Measurements from ENCODE around the gene FAM3A. TPM values are rescaled to one million over a fixed set of nuclear protein-coding genes. Genes with fewer than 3 reads are reported as not detected.

Gene FAM3A
- total and polyA plus RNA-seq, 9 of the 15 experiments (the other 6 are each of a cell fraction or from before 2014, with no cell fraction given), result 0.75 to 70.6 (median 27.0) TPM

DNA sequence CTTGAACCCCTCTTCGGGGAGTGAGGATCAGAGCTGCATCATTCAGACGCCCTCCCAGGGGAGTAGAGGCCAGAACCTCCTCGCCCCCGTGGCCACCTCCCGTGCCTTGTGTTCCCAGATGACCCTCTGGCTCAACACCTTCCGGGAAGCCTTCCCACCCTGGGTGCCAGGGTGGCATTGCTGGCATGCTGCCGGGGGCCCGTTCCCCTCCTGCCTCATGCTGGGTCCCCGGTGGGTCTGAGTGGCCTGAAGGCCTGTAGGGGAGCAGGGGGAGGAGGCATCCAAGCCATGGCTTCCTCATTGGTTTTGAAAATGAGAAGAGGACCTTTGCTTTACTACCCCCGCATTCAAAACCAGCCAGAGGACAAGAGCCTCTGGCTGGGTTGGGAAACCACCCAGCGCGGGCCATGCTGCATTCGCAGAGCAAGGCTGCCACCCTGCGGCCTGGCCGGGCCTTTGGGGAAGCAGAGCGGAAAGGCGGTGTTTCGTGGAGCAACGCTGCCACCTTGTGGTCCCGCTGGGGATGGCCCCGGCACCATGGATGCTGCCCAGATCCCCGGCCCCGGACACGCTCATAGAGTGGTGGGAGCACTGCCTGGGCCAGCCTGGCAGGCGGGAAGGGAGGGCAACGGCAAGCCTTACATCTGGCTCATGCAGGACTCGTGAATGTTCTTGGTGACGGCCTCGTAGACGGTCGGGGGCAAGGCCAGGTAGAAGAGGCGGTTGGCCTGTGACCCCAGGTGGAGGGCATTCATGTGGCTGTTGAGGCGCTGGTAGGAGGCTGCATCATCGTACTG lies 18.7 kb upstream of the FAM3A start (continued):
- peak; percentile 85 for TF ChIP-seq MYC (IDR thresholded peaks at IDR 0.05; ENCODE audit: low read depth, low read length)
- TF ChIP-seq MYC (CRISPR knock-in tag; IDR thresholded peaks at IDR 0.05; ENCODE audit: borderline replicate concordance, low read depth), result no peak
- no peak for TF ChIP-seq TGIF2 (CRISPR knock-in tag; IDR thresholded peaks at IDR 0.05)
- TF ChIP-seq POLR2A (conservative IDR thresholded peaks at IDR 0.05), result peak; percentile 13; the same call in 1 of the 2 replicates
- peak; percentile 85 for TF ChIP-seq ZNF263 (CRISPR knock-in tag; IDR thresholded peaks at IDR 0.05; ENCODE audit: borderline replicate concordance)
- TF ChIP-seq ZBTB9 (CRISPR knock-in tag; IDR thresholded peaks at IDR 0.05), result no peak
- peak; percentile 60 for TF ChIP-seq RBFOX2 (IDR thresholded peaks at IDR 0.05; ENCODE audit: low read depth, low read length)
- TF ChIP-seq KAT7 (CRISPR knock-in tag; IDR thresholded peaks at IDR 0.05; ENCODE audit: borderline replicate concordance), result 0 out of 2 replicates have a peak, but pooled peaks have one; percentile 46
- TF ChIP-seq ETV5 (CRISPR knock-in tag; IDR thresholded peaks at IDR 0.05; ENCODE audit: low read depth), result peak; percentile 67
- TF ChIP-seq SMC3 (conservative IDR thresholded peaks at IDR 0.05; ENCODE audit: insufficient read depth, low read depth, low read length), result peak; percentile 98
- peak; percentile 73 for TF ChIP-seq MYNN (IDR thresholded peaks at IDR 0.05)
- TF ChIP-seq MYNN (CRISPR knock-in tag; IDR thresholded peaks at IDR 0.05), result no peak
- TF ChIP-seq SMAD4 (CRISPR knock-in tag; conservative IDR thresholded peaks at IDR 0.05), result no peak
- peak; percentile 51; the same call in 1 of the 2 replicates for TF ChIP-seq ESRRA (IDR thresholded peaks at IDR 0.05; ENCODE audit: borderline replicate concordance, low read depth)
- TF ChIP-seq HCFC1 (IDR thresholded peaks at IDR 0.05; ENCODE audit: low read depth, low read length), result peak; percentile 46; the same call in 1 of the 2 replicates
- TF ChIP-seq RCOR1 (IDR thresholded peaks at IDR 0.05; ENCODE audit: borderline replicate concordance in 1 of 2, low read depth in 2 of 2, low read length in 2 of 2), result peak; percentile 32 to 37; a peak in 2 of 4 replicates
- TF ChIP-seq MXD1 (CRISPR knock-in tag; IDR thresholded peaks at IDR 0.05; ENCODE audit: borderline replicate concordance, poor library complexity, severe bottlenecking), result no peak
- TF ChIP-seq JUND (IDR thresholded peaks at IDR 0.05; ENCODE audit: borderline replicate concordance, low read depth, low read length), result peak; percentile 63; the same call in 1 of the 2 replicates
- TF ChIP-seq JUND (tag; IDR thresholded peaks at IDR 0.05; ENCODE audit: borderline replicate concordance, low read depth, low read length), result peak; percentile 12; the same call in 1 of the 3 replicates
- no peak for TF ChIP-seq NR4A1 (CRISPR knock-in tag; IDR thresholded peaks at IDR 0.05)
- TF ChIP-seq NR4A1 (tag; IDR thresholded peaks at IDR 0.05), result 0 out of 2 replicates have a peak, but pooled peaks have one; percentile 22
- TF ChIP-seq, protein P1, sequence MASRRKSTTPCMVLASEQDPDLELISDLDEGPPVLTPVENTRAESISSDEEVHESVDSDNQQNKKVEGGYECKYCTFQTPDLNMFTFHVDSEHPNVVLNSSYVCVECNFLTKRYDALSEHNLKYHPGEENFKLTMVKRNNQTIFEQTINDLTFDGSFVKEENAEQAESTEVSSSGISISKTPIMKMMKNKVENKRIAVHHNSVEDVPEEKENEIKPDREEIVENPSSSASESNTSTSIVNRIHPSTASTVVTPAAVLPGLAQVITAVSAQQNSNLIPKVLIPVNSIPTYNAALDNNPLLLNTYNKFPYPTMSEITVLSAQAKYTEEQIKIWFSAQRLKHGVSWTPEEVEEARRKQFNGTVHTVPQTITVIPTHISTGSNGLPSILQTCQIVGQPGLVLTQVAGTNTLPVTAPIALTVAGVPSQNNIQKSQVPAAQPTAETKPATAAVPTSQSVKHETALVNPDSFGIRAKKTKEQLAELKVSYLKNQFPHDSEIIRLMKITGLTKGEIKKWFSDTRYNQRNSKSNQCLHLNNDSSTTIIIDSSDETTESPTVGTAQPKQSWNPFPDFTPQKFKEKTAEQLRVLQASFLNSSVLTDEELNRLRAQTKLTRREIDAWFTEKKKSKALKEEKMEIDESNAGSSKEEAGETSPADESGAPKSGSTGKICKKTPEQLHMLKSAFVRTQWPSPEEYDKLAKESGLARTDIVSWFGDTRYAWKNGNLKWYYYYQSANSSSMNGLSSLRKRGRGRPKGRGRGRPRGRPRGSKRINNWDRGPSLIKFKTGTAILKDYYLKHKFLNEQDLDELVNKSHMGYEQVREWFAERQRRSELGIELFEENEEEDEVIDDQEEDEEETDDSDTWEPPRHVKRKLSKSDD (conservative IDR thresholded peaks at IDR 0.05; ENCODE audit: low read length), result 0 out of 2 replicates have a peak, but pooled peaks have one; percentile 48
- TF ChIP-seq, protein P2, sequence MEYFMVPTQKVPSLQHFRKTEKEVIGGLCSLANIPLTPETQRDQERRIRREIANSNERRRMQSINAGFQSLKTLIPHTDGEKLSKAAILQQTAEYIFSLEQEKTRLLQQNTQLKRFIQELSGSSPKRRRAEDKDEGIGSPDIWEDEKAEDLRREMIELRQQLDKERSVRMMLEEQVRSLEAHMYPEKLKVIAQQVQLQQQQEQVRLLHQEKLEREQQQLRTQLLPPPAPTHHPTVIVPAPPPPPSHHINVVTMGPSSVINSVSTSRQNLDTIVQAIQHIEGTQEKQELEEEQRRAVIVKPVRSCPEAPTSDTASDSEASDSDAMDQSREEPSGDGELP (CRISPR knock-in tag; IDR thresholded peaks at IDR 0.05; ENCODE audit: borderline replicate concordance), result peak; percentile 88
